Nephron progenitor cell (in vitro differentiated cells): ENCODE data around the gene DPM2.

ENCODE experiments used
- DNase-seq: peaks from one replicate; pipeline ENCODE4 v3.0.0; 2021
- H3K27ac Mint-ChIP-seq: 2 replicates; pipeline ENCODE4 v1.8.0; 2021; ENCODE audit warnings: mild to moderate bottlenecking, moderate library complexity, mixed read lengths
- H3K27me3 Mint-ChIP-seq: 2 replicates; pipeline ENCODE4 v1.8.0; 2021; ENCODE audit warnings: mild to moderate bottlenecking, low read depth, mixed read lengths; ENCODE audit not compliant: poor library complexity
- H3K36me3 Mint-ChIP-seq: 2 replicates; pipeline ENCODE4 v1.8.0; 2021; ENCODE audit warnings: low read depth, mixed read lengths
- H3K4me1 Mint-ChIP-seq: 2 replicates; pipeline ENCODE4 v1.8.0; 2021; ENCODE audit warnings: mixed read lengths
- H3K4me3 Mint-ChIP-seq: 2 replicates; pipeline ENCODE4 v1.8.0; 2021; ENCODE audit warnings: mild to moderate bottlenecking, moderate library complexity, mixed read lengths
- H3K9me3 Mint-ChIP-seq: 2 replicates; pipeline ENCODE4 v1.8.0; 2021; ENCODE audit warnings: mild to moderate bottlenecking, moderate library complexity, mixed read lengths
- CTCF ChIP-seq: fragments of 200-600 bp; sonication (generic); IDR thresholded peaks from 2 replicates; pipeline ENCODE4 v1.5.0; 2021; ENCODE audit warnings: antibody characterized with exemption

Gene DPM2

GRCh38 chr9:127908660-127908926 lies 29.1 kb downstream of the DPM2 start:
- Mint-ChIP-seq H3K4me3 (no peak overlapping the region), H3K9me3 (no peaks in the 10 kb centered on the region), H3K4me1 (peaks cover 61% of the 10 kb centered on the region), H3K36me3 (peaks cover 5% of the 10 kb centered on the region), H3K27me3 (peaks cover 4% of the 10 kb centered on the region), H3K27ac (no peak overlapping the region)
- DNase-seq = no peak
- TF ChIP-seq CTCF = no peak

- Mint-ChIP-seq H3K4me3 (peak overlapping the region; percentile 42), H3K4me1 (peaks cover 66% of the 10 kb centered on the region), H3K27me3 (peaks cover 3% of the 10 kb centered on the region), H3K9me3 (no peaks in the 10 kb centered on the region), H3K27ac (no peak overlapping the region), H3K36me3 (peaks cover 5% of the 10 kb centered on the region)
- no peak for TF ChIP-seq CTCF
- no peak for DNase-seq
Observed at GRCh38 chr9:127907867-127908659, 29.6 kb downstream of the DPM2 start.

GRCh38 chr9:127905788-127906191 lies 31.9 kb downstream of the DPM2 start:
- H3K9me3 Mint-ChIP-seq = no peaks in the 10 kb centered on the region
- no peak overlapping the region for H3K27ac Mint-ChIP-seq

GRCh38 chr9:127905004-127905728 lies 32.5 kb downstream of the DPM2 start:
- H3K4me3 Mint-ChIP-seq = no peak overlapping the region
- peaks cover 61% of the 10 kb centered on the region for H3K4me1 Mint-ChIP-seq
- no peaks in the 10 kb centered on the region for H3K36me3 Mint-ChIP-seq
- no peak for DNase-seq
- H3K9me3 Mint-ChIP-seq = no peaks in the 10 kb centered on the region
- no peak for TF ChIP-seq CTCF
- H3K27me3 Mint-ChIP-seq = no peaks in the 10 kb centered on the region
- no peak overlapping the region for H3K27ac Mint-ChIP-seq

More at GRCh38 chr9:127905788-127906191, 31.9 kb downstream of the DPM2 start:
- Mint-ChIP-seq H3K4me3 (no peak overlapping the region), H3K36me3 (peaks cover under 1% of the 10 kb centered on the region), H3K27me3 (no peaks in the 10 kb centered on the region), H3K4me1 (peaks cover 66% of the 10 kb centered on the region)
- no peak for DNase-seq
- TF ChIP-seq CTCF = no peak

- H3K36me3 Mint-ChIP-seq = no peaks in the 10 kb centered on the region
- H3K4me3 Mint-ChIP-seq = peak overlapping the region; percentile 56
- peaks cover 59% of the 10 kb centered on the region for H3K4me1 Mint-ChIP-seq
- no peak for TF ChIP-seq CTCF
- no peaks in the 10 kb centered on the region for H3K27me3 Mint-ChIP-seq
- DNase-seq = no peak
- peak overlapping the region; percentile 54 for H3K27ac Mint-ChIP-seq
- no peaks in the 10 kb centered on the region for H3K9me3 Mint-ChIP-seq
Observed at GRCh38 chr9:127904561-127905003, 33.1 kb downstream of the DPM2 start.
